Fibroblast of lung (primary cell): ENCODE results near the gene TATDN3. TPM values are rescaled to one million over a fixed set of nuclear protein-coding genes. Genes with fewer than 3 reads are reported as not detected.
"Not testable (repeated sequence)": the region's sequence is repeated elsewhere in the genome, so short reads cannot be mapped to it uniquely, and the experiment has no call there.

Experiments used
- DNase-seq, 2 donors: peaks; one replicate each; pipeline versions ENCODE4 v3.0.0 to v3.0.0-alpha.2; 2010; ENCODE audit warnings: low read depth in 2 of 2
- H2AFZ ChIP-seq: 2 replicates; pipeline ENCODE4 v1.5.1; 2012; ENCODE audit warnings: low read length, control low read depth, inconsistent platforms
- H3K27ac ChIP-seq: 2 replicates; pipeline ENCODE4 v1.5.1; 2011; ENCODE audit warnings: low read length, control low read depth; ENCODE audit not compliant: insufficient read depth
- H3K27me3 ChIP-seq: 2 replicates; pipeline ENCODE4 v1.5.1; 2011; ENCODE audit warnings: mild to moderate bottlenecking, low read length; ENCODE audit not compliant: control insufficient read depth, insufficient read depth
- H3K36me3 ChIP-seq: 2 replicates; pipeline ENCODE4 v1.5.1; 2011; ENCODE audit warnings: low read length; ENCODE audit not compliant: control insufficient read depth, insufficient read depth
- H3K4me1 ChIP-seq: 2 replicates; pipeline ENCODE4 v1.5.1; 2011; ENCODE audit warnings: low read length; ENCODE audit not compliant: control insufficient read depth, insufficient read depth; ENCODE audit errors: extremely low read depth
- H3K4me2 ChIP-seq: 2 replicates; pipeline ENCODE4 v1.5.1; 2011; ENCODE audit warnings: low read length, control low read depth; ENCODE audit not compliant: insufficient read depth; ENCODE audit errors: extremely low read depth
- H3K4me3 ChIP-seq, 4 experiments: fragments of 200-600 bp in 1 of 4; sonication (generic) in 1 of 4; replicated peaks in 1 of 4; 2 replicates each; pipeline ENCODE4 v1.5.1; 2011 to 2016; ENCODE audit warnings: low read length in 4 of 4, low read depth in 3 of 4, mild to moderate bottlenecking in 3 of 4, control low read depth in 2 of 4, inconsistent platforms in 1 of 4, mixed read lengths in 1 of 4; ENCODE audit not compliant: insufficient read depth in 1 of 4; ENCODE audit errors: control extremely low read depth in 1 of 4
- H3K79me2 ChIP-seq: 2 replicates; pipeline ENCODE4 v1.5.1; 2012; ENCODE audit warnings: mild to moderate bottlenecking, low read length, inconsistent platforms; ENCODE audit not compliant: control insufficient read depth, insufficient read depth
- H3K9ac ChIP-seq: 2 replicates; pipeline ENCODE4 v1.5.1; 2011; ENCODE audit warnings: mild to moderate bottlenecking, low read length, control low read depth; ENCODE audit not compliant: insufficient read depth
- H3K9me3 ChIP-seq: 2 replicates; pipeline ENCODE4 v1.5.1; 2012; ENCODE audit warnings: low read depth, low read length; ENCODE audit not compliant: control insufficient read depth, insufficient read depth
- H4K20me1 ChIP-seq: 2 replicates; pipeline ENCODE4 v1.5.1; 2011; ENCODE audit warnings: low read length; ENCODE audit not compliant: control insufficient read depth, insufficient read depth; ENCODE audit errors: extremely low read depth
- EZH2 ChIP-seq: IDR thresholded peaks from 2 replicates; pipeline ENCODE4 v1.5.1; 2012; ENCODE audit warnings: low read length, control low read depth, mild to moderate bottlenecking; ENCODE audit errors: missing control alignments
- polyA plus RNA-seq, 2 donors: library from polyadenylated mRNA; depleted of rRNA in 1 of 2; stranded (reverse) in 1 of 2; unstranded in 1 of 2; fragments of >200 nt; gene quantifications; 2 replicates each; pipeline ENCODE4 v1.2.1, GENCODE V29; 2011 to 2012; ENCODE audit warnings: missing spikeins in 1 of 2
- total RNA-seq: library from RNA; depleted of rRNA; stranded (reverse); fragments of >200 nt; gene quantifications from 2 replicates; pipeline ENCODE4 v1.2.1, GENCODE V29; 2014
- TF ChIP-seq, protein P1 (sequence below), 2 donors: IDR thresholded peaks in 1 of 2; conservative IDR thresholded peaks in 1 of 2; 1 replicate in 1 of 2; 2 replicates in 1 of 2; pipeline ENCODE4 v1.5.1; 2011 to 2012; ENCODE audit warnings: low read length in 2 of 2, control low read depth in 1 of 2, inconsistent platforms in 1 of 2, low read depth in 1 of 2, mild to moderate bottlenecking in 1 of 2

TATDN3 gene
- total and polyA plus RNA-seq, 2 donors (not counting 1 experiment from before 2014, with no cell fraction given): 17.6 to 22.5 TPM

GRCh38 chr1:212827831-212828278, 36.2 kb downstream of the TATDN3 start:
- Histone ChIP-seq H3K79me2 (no peaks in the 10 kb centered on the region), H3K9me3 (no peaks in the 10 kb centered on the region), H3K4me1 (no peaks in the 10 kb centered on the region), H3K27me3 (no peaks in the 10 kb centered on the region), H4K20me1 (no peaks in the 10 kb centered on the region), H3K9ac (no peak overlapping the region), H3K36me3 (no peaks in the 10 kb centered on the region), H2AFZ (no peak overlapping the region), H3K4me3 (no peak overlapping the region), H3K4me2 (no peak overlapping the region), H3K27ac (no peak overlapping the region)
- TF ChIP-seq, protein P1, sequence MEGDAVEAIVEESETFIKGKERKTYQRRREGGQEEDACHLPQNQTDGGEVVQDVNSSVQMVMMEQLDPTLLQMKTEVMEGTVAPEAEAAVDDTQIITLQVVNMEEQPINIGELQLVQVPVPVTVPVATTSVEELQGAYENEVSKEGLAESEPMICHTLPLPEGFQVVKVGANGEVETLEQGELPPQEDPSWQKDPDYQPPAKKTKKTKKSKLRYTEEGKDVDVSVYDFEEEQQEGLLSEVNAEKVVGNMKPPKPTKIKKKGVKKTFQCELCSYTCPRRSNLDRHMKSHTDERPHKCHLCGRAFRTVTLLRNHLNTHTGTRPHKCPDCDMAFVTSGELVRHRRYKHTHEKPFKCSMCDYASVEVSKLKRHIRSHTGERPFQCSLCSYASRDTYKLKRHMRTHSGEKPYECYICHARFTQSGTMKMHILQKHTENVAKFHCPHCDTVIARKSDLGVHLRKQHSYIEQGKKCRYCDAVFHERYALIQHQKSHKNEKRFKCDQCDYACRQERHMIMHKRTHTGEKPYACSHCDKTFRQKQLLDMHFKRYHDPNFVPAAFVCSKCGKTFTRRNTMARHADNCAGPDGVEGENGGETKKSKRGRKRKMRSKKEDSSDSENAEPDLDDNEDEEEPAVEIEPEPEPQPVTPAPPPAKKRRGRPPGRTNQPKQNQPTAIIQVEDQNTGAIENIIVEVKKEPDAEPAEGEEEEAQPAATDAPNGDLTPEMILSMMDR (conservative IDR thresholded peaks at IDR 0.05 in 1 of 2, IDR thresholded peaks at IDR 0.05 in 1 of 2; ENCODE audit: low read depth in 1 of 2, low read length in 2 of 2): no peak
- TF ChIP-seq EZH2: no peak
- DNase-seq: no peak

DNA sequence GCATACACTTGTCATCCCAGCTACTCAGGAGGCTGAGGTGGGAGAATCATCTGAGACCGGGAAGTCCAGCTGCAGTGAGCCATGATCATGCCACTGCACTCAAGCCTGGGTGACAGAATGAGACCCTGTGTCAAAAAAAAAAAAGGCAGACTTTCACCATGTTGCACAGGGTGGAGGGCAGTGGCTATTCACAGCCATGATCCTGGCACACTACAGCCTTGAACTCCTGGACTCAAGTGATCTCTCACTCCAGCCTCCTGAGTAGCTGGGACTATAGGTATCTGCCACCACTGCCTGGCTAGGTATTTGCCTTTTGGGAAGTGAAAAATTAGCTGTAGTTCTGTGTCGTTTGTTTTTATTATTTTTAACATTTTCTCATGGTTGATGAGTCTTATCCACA, 36.7 kb downstream of the TATDN3 start:
- no peaks in the 10 kb centered on the region for H3K9me3 ChIP-seq
- TF ChIP-seq, protein P1 (conservative IDR thresholded peaks at IDR 0.05 in 1 of 2, IDR thresholded peaks at IDR 0.05 in 1 of 2; ENCODE audit: low read depth in 1 of 2, low read length in 2 of 2): no peak
- no peak for TF ChIP-seq EZH2
- no peaks in the 10 kb centered on the region for H3K4me1 ChIP-seq
- H2AFZ ChIP-seq: no peak overlapping the region
- H3K4me2 ChIP-seq: no peak overlapping the region
- H3K4me3 ChIP-seq: no peak overlapping the region
- no peaks in the 10 kb centered on the region for H3K36me3 ChIP-seq
- DNase-seq: no peak
- no peaks in the 10 kb centered on the region for H4K20me1 ChIP-seq
- H3K79me2 ChIP-seq: no peaks in the 10 kb centered on the region
- H3K9ac ChIP-seq: no peak overlapping the region
- H3K27me3 ChIP-seq: no peaks in the 10 kb centered on the region
- H3K27ac ChIP-seq: no peak overlapping the region

- H3K4me1 ChIP-seq, H3K27me3 ChIP-seq, DNase-seq, H3K4me3 ChIP-seq, H3K9ac ChIP-seq, H3K4me2 ChIP-seq, H2AFZ ChIP-seq, H3K36me3 ChIP-seq, H3K9me3 ChIP-seq, H3K79me2 ChIP-seq, H4K20me1 ChIP-seq, H3K27ac ChIP-seq: not testable (repeated sequence)
Measured at GRCh38 chr1:212833211-212834207, 41.8 kb downstream of the TATDN3 start.
